NCI-H446 (cell line): ENCODE measurements around the gene NR2C2AP.

Source experiments
- DNase-seq, 2 experiments: peaks; one replicate each; lab custom pipeline; 2025; lab: John Stamatoyannopoulos, UW

The NR2C2AP gene

DNA sequence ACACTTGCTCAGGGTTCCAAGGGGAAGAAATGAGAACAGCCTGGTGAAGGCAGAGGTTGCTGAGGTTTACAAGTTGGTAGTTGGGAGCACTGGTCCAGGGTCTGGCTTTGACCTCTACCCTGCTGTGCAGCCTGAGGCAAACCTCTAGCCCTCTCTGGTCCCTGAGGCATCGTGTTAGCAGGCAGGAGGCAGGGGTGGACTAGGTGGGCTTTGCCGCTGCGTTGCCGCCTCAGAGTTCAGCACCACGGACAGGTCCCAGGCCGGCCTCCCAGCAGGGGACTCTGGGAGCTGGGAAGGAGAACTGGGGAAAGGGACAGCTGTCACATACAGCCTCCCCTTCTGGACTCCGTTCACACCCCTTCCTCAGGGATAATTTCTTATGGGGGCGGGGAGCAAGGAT lies 11.7 kb upstream of the NR2C2AP start:
- no peak for DNase-seq

DNA sequence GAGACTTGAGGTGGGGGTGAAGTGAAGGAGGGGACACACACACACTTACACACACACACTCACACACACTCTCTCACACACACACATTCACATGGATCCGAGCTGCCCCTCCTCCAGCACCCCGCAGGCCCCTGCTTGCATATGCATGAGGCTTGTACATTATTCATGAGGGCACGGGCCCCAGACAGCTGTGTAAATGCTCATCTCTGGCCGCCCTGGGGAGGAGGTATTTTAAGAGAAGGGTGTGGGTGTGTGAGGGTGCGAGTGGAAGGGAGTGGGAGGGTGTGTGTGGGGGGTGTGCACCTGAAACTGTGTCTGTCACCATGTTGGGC lies 10.9 kb upstream of the NR2C2AP start:
- DNase-seq, result no peak

DNA sequence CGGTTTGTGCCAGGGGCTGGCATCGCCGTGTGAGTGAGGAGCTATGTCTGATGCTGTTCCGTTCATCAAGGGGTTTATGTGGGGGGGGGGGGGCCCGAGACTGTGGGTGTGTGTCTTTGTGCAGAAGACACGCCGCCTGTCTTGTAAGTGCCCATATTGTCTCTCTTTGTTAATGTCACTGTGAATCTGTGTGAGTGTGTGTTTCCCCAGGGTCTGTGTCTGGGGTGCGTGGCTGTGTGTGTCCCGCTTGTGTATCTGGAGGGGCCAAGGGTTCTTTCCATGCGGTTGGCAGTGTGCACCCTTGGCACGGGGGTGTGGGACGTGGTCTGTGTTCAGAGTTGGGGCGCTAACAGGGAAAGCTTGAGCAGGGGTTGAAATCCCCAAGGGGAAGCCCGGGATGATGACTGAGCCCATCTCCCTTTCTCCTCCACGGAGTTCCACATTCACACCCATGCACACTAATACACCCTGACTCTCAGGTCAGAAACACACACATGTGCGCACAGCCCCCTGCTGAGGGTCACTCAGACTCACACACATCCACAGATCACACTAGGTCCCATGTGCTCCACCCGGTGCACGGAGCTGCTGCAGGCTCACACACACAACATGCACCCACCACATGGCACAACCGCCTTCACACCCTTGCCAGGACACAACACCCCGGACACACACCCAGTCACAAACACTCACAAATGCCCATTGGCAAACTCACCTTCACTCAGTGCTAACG lies 10.4 kb upstream of the NR2C2AP start:
- DNase-seq, result no peak

DNA sequence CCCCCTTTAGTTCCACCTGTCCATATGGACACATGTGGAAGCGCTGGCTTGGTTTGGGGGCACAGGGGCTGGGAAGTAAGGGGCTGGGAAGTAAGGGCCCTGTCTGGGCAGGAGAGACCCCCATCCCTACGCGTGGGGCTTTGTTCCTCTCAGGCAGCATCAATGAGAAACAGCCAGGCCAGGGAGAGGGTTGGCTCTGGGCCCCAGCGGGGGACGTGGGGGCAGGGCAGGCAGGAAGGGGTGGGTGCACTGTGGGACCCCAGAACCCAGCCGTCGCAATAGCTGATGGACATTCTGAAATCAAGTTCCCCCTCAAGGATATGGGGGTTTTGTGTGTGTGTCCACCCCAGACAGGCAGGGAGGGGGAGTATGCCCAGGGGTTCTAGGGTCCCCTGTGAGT lies 9.7 kb upstream of the NR2C2AP start:
- DNase-seq, result no peak

DNA sequence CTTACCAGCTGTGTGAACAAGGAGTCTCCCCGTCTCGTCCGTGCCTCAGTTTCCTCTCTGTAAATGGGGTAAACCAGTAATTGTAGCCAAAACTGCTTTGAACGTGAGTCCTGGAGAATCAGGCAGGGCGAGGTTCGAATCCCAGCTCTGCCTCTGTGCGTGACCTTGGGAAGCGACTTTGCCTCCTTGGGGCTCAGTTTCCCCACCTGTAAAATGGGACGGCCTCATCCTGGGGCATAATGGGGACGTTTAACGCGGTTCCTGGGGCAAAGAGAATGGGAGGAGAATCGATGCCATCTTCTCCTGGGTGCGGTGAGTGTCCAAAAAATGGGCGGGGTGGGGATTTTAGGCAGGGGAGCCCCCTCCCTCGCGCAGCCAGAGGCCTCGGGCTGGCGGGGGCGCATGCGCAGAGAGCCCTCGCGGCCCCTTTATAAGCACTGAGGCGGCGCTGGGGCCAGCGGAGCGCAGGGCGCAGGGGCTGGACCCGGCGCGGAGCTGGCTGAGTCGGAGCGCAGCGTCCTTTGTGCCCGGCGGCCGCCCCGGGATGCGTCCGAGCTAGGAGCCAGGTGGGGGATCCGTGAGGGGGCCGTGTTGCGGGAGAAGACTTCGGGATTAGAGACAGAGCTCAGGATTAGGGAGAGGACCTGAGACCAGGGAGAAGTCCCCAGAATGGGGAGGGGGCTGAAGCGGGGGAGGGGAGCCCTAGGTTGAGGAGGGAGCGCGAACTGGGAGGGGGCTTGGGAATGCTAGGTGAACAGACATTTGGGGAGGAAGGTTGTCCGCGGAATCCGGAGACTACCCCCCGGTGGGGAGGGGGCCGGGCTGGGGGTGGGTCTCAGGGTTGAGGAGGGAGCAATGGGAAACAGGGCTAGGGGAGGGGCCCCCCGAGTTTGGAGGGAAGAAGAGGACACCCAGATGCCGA lies 8.5 kb upstream of the NR2C2AP start, which contains the start of gene NCAN:
Gene NCAN (plus strand): TSS at position 460 of the 922 bp plus-strand sequence. CDS start 4,996 bp downstream, outside the sequence.
- DNase-seq, result no peak

DNA sequence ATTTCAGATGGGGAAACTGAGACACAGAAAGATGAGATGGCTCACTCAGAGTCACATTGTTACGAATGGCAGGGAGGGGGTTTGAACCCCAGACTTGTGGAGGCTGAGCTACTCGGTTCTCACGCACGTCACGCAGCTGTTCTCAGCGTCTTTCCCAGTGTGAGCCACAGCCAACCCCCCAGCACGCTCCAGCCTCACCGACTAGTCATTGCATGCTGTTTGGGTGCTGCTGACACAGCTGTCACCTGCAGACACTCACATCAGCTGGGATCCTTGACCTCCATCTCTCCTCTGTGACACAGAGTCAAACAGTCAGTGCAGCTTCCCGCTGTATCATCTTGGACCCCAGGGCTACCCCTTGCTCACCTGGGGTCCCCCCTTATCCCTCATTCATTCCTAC lies 6.2 kb upstream of the NR2C2AP start:
- DNase-seq, result no peak

DNA sequence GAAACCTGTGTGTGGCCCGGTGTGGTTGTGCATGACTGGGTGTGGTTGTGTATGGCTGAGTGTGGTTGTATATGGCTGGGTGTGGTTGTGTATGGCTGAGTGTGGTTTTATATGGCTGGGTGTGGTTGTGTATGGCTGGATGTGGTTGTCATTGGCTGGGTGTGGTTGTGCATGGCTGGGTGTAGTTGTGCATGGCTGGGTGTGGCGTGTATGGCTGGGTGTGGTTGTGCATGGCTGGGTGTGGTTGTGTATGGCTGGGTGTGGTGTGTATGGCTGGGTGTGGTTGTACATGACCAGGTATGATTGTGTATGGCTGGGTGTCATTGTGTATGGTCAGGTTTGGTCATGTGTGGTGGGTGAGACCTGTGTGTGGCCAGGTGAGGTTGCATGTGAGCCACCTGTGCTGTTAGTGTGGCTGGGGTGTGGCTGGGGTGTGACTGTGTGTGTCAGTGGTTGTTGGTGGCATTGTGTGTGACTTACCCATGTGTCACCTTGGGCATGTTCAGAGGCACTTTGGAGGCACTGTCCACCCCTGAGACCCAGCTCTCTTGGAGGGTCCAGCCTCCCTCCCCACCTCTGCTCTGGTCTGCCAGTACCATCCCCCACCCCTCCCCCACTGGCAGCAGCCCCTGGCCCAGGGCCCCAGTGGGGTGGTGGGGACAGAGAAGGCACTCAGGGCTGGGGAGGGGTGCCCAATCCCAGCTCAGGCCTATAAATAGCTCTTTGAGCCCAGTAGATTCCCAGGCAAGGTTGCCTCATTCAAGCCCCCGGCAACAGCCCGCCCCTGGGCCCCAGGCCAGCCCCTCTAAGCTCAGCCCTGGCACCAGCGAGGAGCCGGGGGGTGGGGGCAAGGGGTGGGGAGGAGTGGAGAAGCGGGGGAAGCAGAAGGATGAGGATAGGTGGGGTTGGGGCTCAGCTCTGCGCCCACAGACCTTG lies 4.7 kb upstream of the NR2C2AP start:
- DNase-seq, result peak in 1 of 2 experiments; percentile 26

DNA sequence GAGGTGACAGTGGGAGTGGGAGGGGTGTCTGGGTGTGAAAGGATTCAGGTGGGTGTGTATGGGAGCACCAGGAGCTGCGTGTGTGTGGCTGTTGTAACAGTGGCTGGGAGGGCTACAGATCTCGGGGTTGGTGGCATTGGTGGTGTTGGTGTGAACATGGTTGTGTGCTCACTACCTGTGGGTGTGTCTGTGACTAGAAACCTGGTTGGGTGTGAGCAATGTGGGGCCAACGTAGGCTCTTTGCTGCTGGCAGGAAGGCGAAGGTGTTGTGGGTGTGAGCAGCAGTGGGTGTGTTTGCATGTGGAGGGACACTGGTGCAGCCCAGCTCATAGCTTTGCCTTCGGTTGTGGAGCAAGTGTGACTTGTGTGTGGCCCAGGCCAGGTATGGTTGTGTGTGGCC lies 3.7 kb upstream of the NR2C2AP start:
- no peak for DNase-seq

DNA sequence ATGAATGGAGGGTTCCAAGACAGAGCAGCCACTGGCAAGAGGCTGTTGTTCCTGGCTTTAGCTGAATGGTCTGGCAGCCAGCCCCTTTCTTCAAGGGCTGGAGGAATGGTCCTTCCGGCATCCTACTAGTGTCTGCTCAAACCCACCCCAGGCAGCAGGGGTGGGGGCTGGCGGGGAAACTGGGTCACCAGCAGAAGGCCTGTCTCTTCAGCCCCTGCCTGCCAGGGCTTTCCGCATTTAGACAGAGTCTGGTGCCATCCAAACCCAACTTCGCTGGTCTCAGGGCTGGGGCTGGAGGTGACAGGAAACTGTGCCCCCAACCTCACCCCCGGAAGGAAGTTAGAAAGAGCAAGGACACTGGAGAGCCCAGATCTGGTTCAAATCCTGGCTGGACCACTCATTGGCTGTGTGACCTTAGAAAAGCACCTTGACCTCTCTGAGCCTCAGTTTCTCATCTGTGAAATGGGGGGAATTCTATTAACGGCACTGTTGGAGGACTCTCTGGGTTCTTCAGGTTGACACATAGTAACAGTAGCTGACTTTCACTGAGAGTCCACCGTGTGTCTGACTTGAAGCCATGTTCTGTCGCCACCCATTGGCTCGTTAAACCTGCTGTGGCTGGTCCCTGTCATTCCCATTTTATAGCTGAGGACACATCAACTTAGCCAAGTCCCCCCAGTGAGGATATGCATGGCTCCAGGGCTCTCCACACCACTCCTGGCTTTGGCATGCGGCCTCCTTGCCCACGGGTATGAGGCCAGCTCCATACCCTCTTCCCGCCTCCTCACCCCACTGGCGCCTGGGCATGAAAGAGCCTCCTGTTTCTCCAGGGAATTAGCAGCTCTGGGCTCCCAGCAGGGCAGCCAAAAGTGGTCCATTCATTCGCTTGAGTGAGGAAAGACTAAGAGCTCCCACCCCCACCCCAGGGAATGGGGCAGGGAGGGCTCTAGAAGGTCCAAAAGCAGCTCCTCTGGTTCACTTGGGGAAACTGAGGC lies 2.5 kb upstream of the NR2C2AP start:
- DNase-seq, result no peak

DNA sequence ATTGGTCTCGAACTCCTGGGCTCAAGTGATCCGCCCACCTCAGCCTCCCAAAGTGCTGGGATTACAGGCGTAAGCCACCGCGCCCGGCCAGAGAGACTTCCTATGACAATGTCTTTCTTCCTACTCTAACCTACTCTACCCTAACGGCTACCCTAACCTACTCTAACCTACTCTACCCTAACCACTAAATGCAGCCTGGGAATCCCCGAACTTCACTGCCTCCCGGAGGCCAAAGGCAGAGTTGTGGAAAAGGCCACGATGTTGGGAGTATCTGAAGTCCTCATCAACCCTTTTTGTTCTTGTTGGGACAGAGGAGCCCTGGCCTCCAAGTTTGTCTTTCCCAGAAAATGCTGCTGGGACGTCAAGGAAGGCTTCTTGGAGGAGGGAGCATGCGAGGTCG lies 967 bp upstream of the NR2C2AP start:
- no peak for DNase-seq

DNA sequence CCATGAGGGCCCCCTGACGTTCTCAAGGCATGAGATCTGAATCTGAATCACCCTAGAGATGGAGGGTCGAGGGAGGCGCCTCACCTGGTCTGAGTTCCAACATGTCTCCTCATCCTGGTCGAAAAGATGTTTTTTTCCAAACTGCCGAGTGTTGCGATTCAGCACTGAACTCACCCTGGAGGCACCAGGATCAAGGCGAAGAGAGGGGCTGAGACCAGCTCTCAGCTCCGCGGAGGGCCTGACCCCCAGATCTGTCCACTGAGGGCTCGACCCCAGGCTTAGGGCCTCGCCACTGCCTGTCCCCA lies 555 bp downstream of the NR2C2AP start:
- no peak for DNase-seq

DNA sequence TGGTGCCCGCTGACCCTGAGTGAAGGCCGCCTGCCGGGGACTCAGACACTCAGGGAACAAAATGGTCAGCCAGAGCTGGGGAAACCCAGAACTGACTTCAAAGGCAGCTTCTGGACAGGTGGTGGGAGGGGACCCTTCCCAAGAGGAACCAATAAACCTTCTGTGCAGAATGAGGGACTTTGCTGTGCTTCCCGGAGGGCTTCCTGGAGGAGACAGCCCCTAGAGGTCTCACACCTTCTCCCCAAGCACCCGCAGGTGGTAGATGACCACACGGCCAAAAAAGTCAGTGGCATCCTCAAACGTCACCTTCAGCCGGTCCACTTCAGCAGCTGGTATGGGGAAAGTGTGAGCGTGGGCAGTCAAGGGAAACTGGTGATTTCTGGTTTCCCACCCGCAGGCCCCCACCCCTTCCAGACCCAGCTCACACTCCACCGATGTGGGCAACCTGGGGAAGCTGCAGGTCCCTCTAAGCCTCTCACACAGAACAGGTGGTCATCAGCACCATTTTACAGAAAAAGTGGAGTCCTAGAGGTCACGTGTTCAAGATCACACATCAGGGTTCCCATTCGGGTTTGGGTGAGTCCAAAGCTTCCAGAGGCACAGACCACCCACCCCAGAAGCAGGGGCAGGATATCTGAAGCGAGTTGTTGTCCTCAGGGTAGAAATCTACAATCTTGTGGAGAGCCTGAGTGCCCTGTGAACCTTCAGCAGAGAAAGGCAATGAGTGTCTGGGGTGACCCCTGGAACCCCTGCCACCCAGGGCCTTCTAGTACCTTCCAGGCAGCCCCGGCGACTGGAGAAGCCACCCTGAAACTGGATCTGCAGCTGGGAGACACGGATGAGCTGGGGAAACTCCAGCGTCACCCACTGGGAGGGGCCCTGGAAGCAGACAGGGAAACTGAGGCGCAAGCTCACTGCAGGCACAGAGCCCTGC lies 1.2 kb downstream of the NR2C2AP start:
- DNase-seq, result no peak

DNA sequence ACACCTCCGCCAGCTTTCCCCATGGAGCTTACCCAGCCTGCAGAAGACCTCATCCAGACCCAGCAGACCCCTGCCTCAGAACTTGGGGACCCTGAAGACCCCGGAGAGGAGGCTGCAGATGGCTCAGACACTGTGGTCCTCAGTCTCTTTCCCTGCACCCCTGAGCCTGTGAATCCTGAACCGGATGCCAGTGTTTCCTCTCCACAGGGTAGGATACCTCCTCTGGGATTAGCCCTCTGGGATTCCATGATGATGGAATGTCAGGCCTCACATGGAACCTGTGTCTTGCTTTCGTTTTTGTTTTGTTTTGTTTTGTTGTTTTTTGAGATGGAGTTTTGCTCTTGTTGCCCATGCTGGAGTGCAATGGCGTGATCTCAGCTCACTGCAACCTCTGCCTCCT lies 9.3 kb downstream of the NR2C2AP start:
- DNase-seq, result no peak

DNA sequence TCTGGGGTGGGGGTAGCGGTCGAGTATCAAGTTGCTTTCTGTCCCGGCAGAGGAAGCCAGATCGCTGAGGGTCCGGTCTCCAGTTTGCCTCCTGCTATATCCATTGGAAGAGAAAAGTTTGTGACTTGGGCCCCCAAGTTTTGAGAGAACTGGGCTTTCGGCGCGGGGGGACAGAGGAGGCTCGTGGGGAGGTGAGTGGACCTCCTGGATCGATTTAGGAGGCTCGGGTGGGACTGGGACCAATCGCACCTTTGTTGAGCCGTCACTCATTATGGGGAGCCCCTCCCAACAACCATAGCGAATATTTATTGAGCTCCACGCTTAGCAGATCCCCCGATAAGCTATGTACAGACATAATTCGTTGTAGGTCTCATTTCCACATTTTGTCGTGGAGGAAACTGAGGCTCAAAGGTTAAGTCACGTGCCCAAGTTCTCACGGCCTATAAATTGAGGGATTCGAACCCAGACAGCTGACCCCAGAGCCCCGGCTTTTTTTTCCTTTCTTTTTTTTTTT lies 10.2 kb downstream of the NR2C2AP start:
- no peak for DNase-seq

DNA sequence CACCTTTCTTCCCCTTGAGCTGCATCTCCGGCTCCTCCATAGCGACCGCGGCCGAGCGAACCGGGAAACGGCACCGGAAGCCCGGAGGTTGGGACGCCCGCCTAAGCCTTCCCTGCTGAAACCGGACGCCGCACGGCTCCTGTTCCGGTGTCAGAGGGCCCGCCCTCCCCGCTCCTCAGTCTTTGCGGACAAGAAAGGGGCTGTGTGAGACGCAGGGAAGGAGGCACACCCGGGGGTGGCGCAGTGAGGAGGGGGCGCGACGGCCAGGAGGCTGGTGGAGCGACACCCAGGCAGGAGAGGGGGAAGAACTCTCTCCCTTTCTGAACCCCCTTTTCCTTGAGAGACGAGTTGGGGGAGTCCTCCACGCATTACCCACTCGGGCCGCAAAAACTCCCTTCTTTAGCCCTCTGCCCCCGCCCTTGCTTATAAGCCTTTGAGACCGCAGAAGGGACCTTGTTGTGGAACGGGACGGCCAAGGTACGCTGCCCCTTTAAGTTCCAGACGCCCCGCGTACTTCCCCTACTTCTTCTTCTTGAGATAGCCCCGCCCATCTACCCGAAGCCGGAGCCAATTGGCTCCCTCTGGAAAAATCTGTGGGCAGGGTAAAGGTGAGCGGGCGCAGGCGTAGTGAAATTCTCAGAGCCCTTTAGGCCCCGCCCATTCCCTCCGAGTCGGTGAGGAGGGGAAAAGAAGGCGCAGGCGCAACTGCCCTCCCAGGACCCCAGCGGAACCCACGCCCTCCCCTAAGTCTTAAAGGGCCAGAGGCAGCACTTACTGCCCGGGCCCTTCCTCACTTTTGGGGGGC lies 10.9 kb downstream of the NR2C2AP start, which contains the start of the genes BORCS8 and RFXANK:
Gene BORCS8 (minus strand): TSS at position 75 of the 805 bp plus-strand sequence. CDS start 35 bp downstream, at position 40.
Gene RFXANK (plus strand): TSS at position 181 of the 805 bp plus-strand sequence. CDS start 1,689 bp downstream, outside the sequence.
- peak; percentile 99 to 100 for DNase-seq

DNA sequence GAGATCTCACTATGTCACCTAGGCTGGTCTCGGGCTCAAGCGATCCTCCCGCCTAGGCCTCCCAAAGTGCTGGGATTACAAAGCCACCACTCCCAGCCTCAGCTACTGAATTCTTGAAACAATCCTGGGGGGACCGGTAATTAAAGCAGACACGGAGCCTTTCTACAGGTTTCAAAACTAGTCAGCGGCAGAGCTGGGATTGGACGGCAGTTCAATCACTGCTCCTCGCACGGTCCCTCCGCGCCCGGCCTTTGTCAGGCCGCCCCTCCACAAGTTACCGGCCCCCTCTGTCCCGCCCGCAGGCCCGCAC lies 11.5 kb downstream of the NR2C2AP start:
- no peak for DNase-seq

DNA sequence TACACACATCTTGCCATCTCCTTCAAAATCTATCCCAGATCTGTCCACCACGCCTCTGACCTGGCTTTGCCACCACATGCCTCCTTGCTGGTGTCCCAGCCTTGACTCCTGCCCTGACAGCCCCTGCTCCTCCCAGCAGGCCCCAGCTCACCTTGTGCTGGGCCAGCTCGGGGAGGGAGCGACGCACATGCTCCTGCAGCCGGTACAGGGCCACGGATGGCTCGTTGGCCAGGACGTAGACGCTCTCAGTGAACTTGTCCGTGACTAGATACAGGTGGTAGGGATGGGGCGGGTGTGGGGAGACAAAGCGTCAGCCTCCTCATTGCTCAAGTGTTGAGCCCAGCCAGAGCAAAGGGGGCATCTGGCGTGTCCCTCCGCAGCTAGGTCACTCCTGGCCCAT lies 16.5 kb downstream of the NR2C2AP start:
- DNase-seq, result no peak

DNA sequence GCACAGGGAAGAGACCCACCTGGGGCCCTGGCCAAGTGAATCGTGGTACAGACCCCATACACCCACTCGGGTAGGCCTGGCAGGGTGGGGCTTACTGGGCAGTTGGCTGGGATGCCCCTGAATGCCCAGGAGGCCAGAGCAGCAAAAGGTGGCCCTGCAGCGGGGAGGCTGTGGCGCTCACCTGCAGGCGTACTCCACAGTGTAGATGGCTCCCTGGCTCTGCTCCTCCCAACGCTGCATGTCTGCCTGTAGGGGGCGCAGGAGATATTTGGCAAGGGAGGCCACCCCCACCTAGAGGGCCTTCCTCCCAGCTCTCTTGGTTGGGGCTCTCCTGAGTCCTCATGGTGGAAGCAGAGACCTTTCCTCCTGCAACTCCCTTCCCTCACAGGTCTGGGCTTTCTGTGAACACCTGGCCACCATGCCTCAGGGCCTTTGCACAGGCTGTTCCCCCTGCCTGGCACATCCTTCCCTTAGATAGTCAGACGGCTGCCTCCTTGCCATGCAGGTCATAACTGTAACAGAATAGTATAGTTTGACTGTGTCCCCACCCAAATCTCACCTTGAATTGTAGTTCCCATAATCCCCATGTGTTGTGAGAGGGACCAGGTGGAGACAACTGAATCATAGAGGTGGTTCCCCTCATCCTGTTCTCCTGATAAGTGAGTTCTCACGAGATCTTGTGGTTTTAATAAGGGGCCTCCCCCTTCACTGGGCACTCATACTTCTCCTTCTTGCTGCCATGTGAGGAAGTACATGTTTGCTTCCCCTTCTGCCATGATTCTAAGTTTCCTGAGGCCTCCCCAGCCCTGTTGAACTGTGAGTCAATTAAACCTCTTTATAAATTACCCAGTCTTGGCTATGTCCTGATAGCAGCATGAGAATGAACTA lies 17.1 kb downstream of the NR2C2AP start:
- DNase-seq, result no peak
